Gastroesophageal sphincter (tissue), 3 donors: ENCODE data around the gene ANO2.

Source experiments
- CTCF ChIP-seq, 4 experiments: fragments of 200-600 bp in 2 of 4; fragments of 450-650 bp in 2 of 4; sonication (generic) in 1 of 4; IDR thresholded peaks; one replicate each; pipeline ENCODE4 v1.5.1; 2017 to 2019; ENCODE audit warnings: antibody characterized with exemption in 4 of 4, mild to moderate bottlenecking in 2 of 4, moderate library complexity in 2 of 4
- EP300 ChIP-seq: sonication (generic); formaldehyde crosslinking; IDR thresholded peaks from one replicate; pipeline ENCODE4 v1.6.1; 2017; ENCODE audit warnings: antibody characterized with exemption, mild to moderate bottlenecking
- POLR2A ChIP-seq, 2 donors: fragments of 450-650 bp; IDR thresholded peaks; one replicate each; pipeline ENCODE4 v1.6.1; 2017; ENCODE audit warnings: antibody characterized with exemption in 2 of 2, mild to moderate bottlenecking in 2 of 2, moderate library complexity in 1 of 2
- POLR2AphosphoS5 ChIP-seq: sonication (generic); formaldehyde crosslinking; IDR thresholded peaks from one replicate; pipeline ENCODE4 v1.6.1; 2017; ENCODE audit warnings: antibody characterized with exemption

- no peak for TF ChIP-seq CTCF (IDR thresholded peaks at IDR 0.05)
- no peak for TF ChIP-seq POLR2AphosphoS5
- TF ChIP-seq POLR2A (IDR thresholded peaks at IDR 0.05), result no peak
- no peak for TF ChIP-seq EP300
Observed at GRCh38 chr12:5556946-5557673, 387.9 kb downstream of the ANO2 start.
